Measurements from ENCODE around the gene CFHR3.

GRCh38 chr1:196777603-196778002 is 3.0 kb downstream of the CFHR3 start:
- TF ChIP-seq CTCF (IDR thresholded peaks at IDR 0.05) (no peak), POLR2A (IDR thresholded peaks at IDR 0.05) (no peak)

Measured in heart left ventricle (tissue), 13 donors.